Esophagus squamous epithelium (tissue), 4 donors: ENCODE measurements around the gene SCAND1.

Experiments
- CTCF ChIP-seq, 6 experiments: fragments of 450-650 bp in 4 of 6; fragments of 200-600 bp in 2 of 6; sonication (generic) in 2 of 6; IDR thresholded peaks; one replicate each; pipeline ENCODE4 v1.5.1; 2016 to 2019; ENCODE audit warnings: antibody characterized with exemption in 6 of 6, mild to moderate bottlenecking in 4 of 6, moderate library complexity in 4 of 6
- POLR2A ChIP-seq, 4 donors: fragments of 450-650 bp; IDR thresholded peaks; one replicate each; pipeline ENCODE4 v1.6.1; 2017; ENCODE audit warnings: antibody characterized with exemption in 4 of 4, mild to moderate bottlenecking in 4 of 4, moderate library complexity in 3 of 4

- TF ChIP-seq POLR2A (IDR thresholded peaks at IDR 0.05) (no peak), CTCF (IDR thresholded peaks at IDR 0.05) (no peak)
These were observed 48.6 kb upstream of the SCAND1 start for GRCh38 chr20:36002855-36003254.
